GM12878 (cell line): ENCODE results near the gene TIPIN. TPM values are rescaled to one million over a fixed set of nuclear protein-coding genes. Genes with fewer than 3 reads are reported as not detected.

Source experiments
- BACH1 ChIP-seq: fragments of 450-650 bp; IDR thresholded peaks from 2 replicates; pipeline ENCODE4 v1.6.1; 2017; ENCODE audit warnings: mild to moderate bottlenecking, borderline replicate concordance
- CBFB ChIP-seq: IDR thresholded peaks from 2 replicates; pipeline ENCODE4 v1.6.1; 2016; ENCODE audit warnings: antibody characterized with exemption, low read depth
- CBX3 ChIP-seq: fragments of 200-600 bp; sonication (generic); IDR thresholded peaks from 2 replicates; pipeline ENCODE4 v1.6.1; 2016; ENCODE audit warnings: low read depth, borderline replicate concordance
- E4F1 ChIP-seq: fragments of 450-650 bp; IDR thresholded peaks from 2 replicates; pipeline ENCODE4 v1.6.1; 2018; ENCODE audit warnings: borderline replicate concordance, mild to moderate bottlenecking; ENCODE audit not compliant: partially characterized antibody
- FOS ChIP-seq: IDR thresholded peaks from 3 replicates; pipeline ENCODE4 v1.6.1; 2011; ENCODE audit warnings: borderline replicate concordance; ENCODE audit not compliant: insufficient read length; ENCODE audit errors: extremely low read depth
- GABPA ChIP-seq: IDR thresholded peaks from 2 replicates; pipeline ENCODE4 v1.6.1; 2014; ENCODE audit warnings: antibody characterized with exemption, low read depth, mild to moderate bottlenecking, inconsistent platforms
- GATAD2B ChIP-seq: fragments of 450-650 bp; conservative IDR thresholded peaks from 2 replicates; pipeline ENCODE4 v1.6.1; 2017; ENCODE audit warnings: low read depth, mild to moderate bottlenecking, moderate library complexity
- HDGF ChIP-seq: fragments of 450-650 bp; IDR thresholded peaks from 2 replicates; pipeline ENCODE4 v1.6.1; 2016; ENCODE audit warnings: antibody characterized with exemption
- IKZF2 ChIP-seq, 2 experiments: fragments of 450-650 bp; IDR thresholded peaks; 2 replicates each; pipeline ENCODE4 v1.6.1; 2017; ENCODE audit warnings: mild to moderate bottlenecking in 2 of 2, moderate library complexity in 2 of 2
- IRF3 ChIP-seq: fragments of 450-650 bp; IDR thresholded peaks from 2 replicates; pipeline ENCODE4 v1.6.1; 2014; ENCODE audit warnings: mild to moderate bottlenecking
- KAT2A ChIP-seq: conservative IDR thresholded peaks from 2 replicates; pipeline ENCODE4 v1.6.1; 2011; ENCODE audit warnings: low read depth, low read length; ENCODE audit not compliant: control insufficient read depth
- KLF5 ChIP-seq: fragments of 450-650 bp; IDR thresholded peaks from 2 replicates; pipeline ENCODE4 v1.6.1; 2014; ENCODE audit warnings: mild to moderate bottlenecking; ENCODE audit not compliant: partially characterized antibody
- MEF2A ChIP-seq: IDR thresholded peaks from 2 replicates; pipeline ENCODE4 v1.6.1; 2011; ENCODE audit warnings: low read depth, mild to moderate bottlenecking, low read length, moderate library complexity; ENCODE audit not compliant: insufficient read depth
- MEF2B ChIP-seq: fragments of 450-650 bp; IDR thresholded peaks from 2 replicates; pipeline ENCODE4 v1.6.1; 2018; ENCODE audit warnings: mild to moderate bottlenecking, moderate library complexity; ENCODE audit not compliant: partially characterized antibody, poor library complexity, severe bottlenecking
- MTA3 ChIP-seq: IDR thresholded peaks from 2 replicates; pipeline ENCODE4 v1.6.1; 2012; ENCODE audit warnings: low read length, inconsistent platforms, borderline replicate concordance
- NR2F1 ChIP-seq: fragments of 450-650 bp; conservative IDR thresholded peaks from 2 replicates; pipeline ENCODE4 v1.6.1; 2017; ENCODE audit warnings: mild to moderate bottlenecking
- PAX8 ChIP-seq: fragments of 450-650 bp; IDR thresholded peaks from 2 replicates; pipeline ENCODE4 v1.6.1; 2017; ENCODE audit warnings: mild to moderate bottlenecking, moderate library complexity
- POLR2A ChIP-seq: IDR thresholded peaks from 2 replicates; pipeline ENCODE4 v1.6.1; 2011; ENCODE audit warnings: low read depth, mild to moderate bottlenecking, low read length
- POLR2AphosphoS2 ChIP-seq: IDR thresholded peaks from 2 replicates; pipeline ENCODE4 v1.6.1; 2011; ENCODE audit warnings: low read depth, mild to moderate bottlenecking, low read length, improper control_type of control experiment, moderate library complexity
- PRDM15 ChIP-seq: fragments of 450-650 bp; formaldehyde crosslinking; IDR thresholded peaks from 2 replicates; pipeline ENCODE4 v1.4.0; 2020; ENCODE audit warnings: mild to moderate bottlenecking, moderate library complexity
- RB1 ChIP-seq: fragments of 450-650 bp; formaldehyde crosslinking; IDR thresholded peaks from 2 replicates; pipeline ENCODE4 v1.6.1; 2017; ENCODE audit warnings: mild to moderate bottlenecking, borderline replicate concordance
- SMARCA5 ChIP-seq: fragments of 450-650 bp; IDR thresholded peaks from 2 replicates; pipeline ENCODE4 v1.6.1; 2017; ENCODE audit warnings: mild to moderate bottlenecking
- SREBF1 ChIP-seq: IDR thresholded peaks from 2 replicates; pipeline ENCODE4 v1.6.1; 2012; ENCODE audit warnings: mild to moderate bottlenecking, low read length
- ZNF217 ChIP-seq: fragments of 450-650 bp; IDR thresholded peaks from 2 replicates; pipeline ENCODE4 v1.6.1; 2017; ENCODE audit warnings: antibody characterized with exemption, mild to moderate bottlenecking
- ZSCAN29 ChIP-seq: fragments of 450-650 bp; IDR thresholded peaks from 2 replicates; pipeline ENCODE4 v1.6.1; 2017; ENCODE audit warnings: mild to moderate bottlenecking, moderate library complexity
- ZZZ3 ChIP-seq: IDR thresholded peaks from 2 replicates; pipeline ENCODE4 v1.6.1; 2011; ENCODE audit warnings: low read depth; ENCODE audit not compliant: control insufficient read depth, insufficient read length
- polyA plus RNA-seq, 11 experiments: library from polyadenylated mRNA; depleted of rRNA in 4 of 11; unstranded in 6 of 11; stranded (reverse) in 5 of 11; fragments of >200 nt; fragmentation: Nextera tagmentation in 4 of 11; fragmentation: Illumina TruSeq in 1 of 11; extraction: Ambion mirVana in 4 of 11; extraction: Trizol in 1 of 11; gene quantifications; 1 replicate in 1 of 11; 2 replicates in 10 of 11; pipeline versions ENCODE4 v1.2.1 to v1.2.3, GENCODE V29; 2011 to 2016; ENCODE audit warnings: inconsistent platforms in 2 of 11, missing spikeins in 2 of 11, low read depth in 1 of 11
- total RNA-seq, 4 experiments: library from RNA; depleted of rRNA in 3 of 4; stranded (reverse); fragments of >200 nt in 3 of 4; fragmentation: Illumina TruSeq in 1 of 4; extraction: Trizol in 1 of 4; gene quantifications; 2 replicates each; pipeline versions ENCODE4 v1.2.1 to v1.2.3, GENCODE V29; 2013 to 2021

TIPIN gene
- total and polyA plus RNA-seq, 10 of the 15 experiments (the other 5 are each of a cell fraction or from before 2014, with no cell fraction given), result 21.1 to 69.2 (median 47.0) TPM

GRCh38 chr15:66293419-66294156 is 62.9 kb downstream of the TIPIN start, which contains the start of gene DIS3L (continued):
- TF ChIP-seq E4F1, result no peak
- no peak for TF ChIP-seq MEF2B
- TF ChIP-seq PRDM15 (CRISPR knock-in tag), result no peak
- TF ChIP-seq HDGF, result no peak
- no peak for TF ChIP-seq KLF5
- TF ChIP-seq CBFB, result no peak
- no peak for TF ChIP-seq KAT2A
- peak; percentile 69; the same call in 1 of the 2 replicates for TF ChIP-seq SMARCA5
- no peak for TF ChIP-seq IRF3
- no peak; the same call in 1 of the 2 replicates for TF ChIP-seq BACH1
- TF ChIP-seq ZZZ3, result no peak
- TF ChIP-seq POLR2AphosphoS2, result no peak
- TF ChIP-seq IKZF2 (IDR thresholded peaks at IDR 0.05), result no peak
- TF ChIP-seq POLR2A, result peak; percentile 86
- TF ChIP-seq CBX3, result no peak
- no peak; the same call in 1 of the 2 replicates for TF ChIP-seq ZSCAN29
- peak; percentile 90 for TF ChIP-seq GATAD2B
- TF ChIP-seq SREBF1, result no peak
- peak; percentile 62 for TF ChIP-seq NR2F1
- TF ChIP-seq PAX8, result no peak
- TF ChIP-seq MEF2A, result no peak
- no peak; the same call in 1 of the 2 replicates for TF ChIP-seq ZNF217
- TF ChIP-seq FOS, result no peak
- TF ChIP-seq MTA3, result no peak
- TF ChIP-seq RB1, result peak; percentile 40; the same call in 1 of the 2 replicates
- TF ChIP-seq GABPA, result no peak
